DND-41 (cell line): ENCODE data around the gene ACRV1.

Experiments used
- ATAC-seq: fragments of 200-7000 bp; cut with Tn5 transposase; 3 replicates; pipeline ENCODE4 v1.9.1; 2021; ENCODE audit warnings: low read depth; ENCODE audit not compliant: insufficient read depth
- DNase-seq: peaks from one replicate; pipeline ENCODE4 v3.0.0-alpha.2; 2020
- H2AFZ ChIP-seq: 2 replicates; pipeline ENCODE4 v1.6.0; 2012; ENCODE audit warnings: low read depth, low read length
- H3K27ac ChIP-seq: 2 replicates; pipeline ENCODE4 v1.5.1; 2012; ENCODE audit warnings: low read length, inconsistent platforms
- H3K27me3 ChIP-seq: fragments of 200-600 bp; sonication (generic); 2 replicates; pipeline ENCODE4 v1.6.0; 2012; ENCODE audit warnings: low read length, mild to moderate bottlenecking, inconsistent platforms; ENCODE audit not compliant: insufficient read depth, poor library complexity
- H3K36me3 ChIP-seq: 2 replicates; pipeline ENCODE4 v1.5.1; 2012; ENCODE audit warnings: low read length, inconsistent platforms; ENCODE audit not compliant: insufficient read depth
- H3K4me1 ChIP-seq: 2 replicates; pipeline ENCODE4 v1.5.1; 2012; ENCODE audit warnings: mild to moderate bottlenecking, low read length; ENCODE audit not compliant: insufficient read depth
- H3K4me2 ChIP-seq: 2 replicates; pipeline ENCODE4 v1.6.0; 2012; ENCODE audit warnings: mild to moderate bottlenecking, moderate library complexity, low read length, inconsistent platforms; ENCODE audit not compliant: insufficient read depth
- H3K4me3 ChIP-seq, 2 experiments: fragments of 200-600 bp in 1 of 2; shearing (Covaris generic) in 1 of 2; 2 replicates each; pipeline ENCODE4 v1.5.1; 2012 to 2016; ENCODE audit warnings: inconsistent platforms in 2 of 2, low read length in 2 of 2, mild to moderate bottlenecking in 2 of 2, low read depth in 1 of 2, moderate library complexity in 1 of 2
- H3K79me2 ChIP-seq: 2 replicates; pipeline ENCODE4 v1.6.0; 2012; ENCODE audit warnings: low read length, inconsistent platforms; ENCODE audit not compliant: insufficient read depth
- H3K9ac ChIP-seq: 2 replicates; pipeline ENCODE4 v1.6.0; 2012; ENCODE audit warnings: low read depth, mild to moderate bottlenecking, inconsistent platforms, low read length, moderate library complexity
- H3K9me3 ChIP-seq: 2 replicates; pipeline ENCODE4 v1.5.1; 2012; ENCODE audit warnings: low read length, moderate library complexity, mild to moderate bottlenecking, inconsistent platforms; ENCODE audit not compliant: insufficient read depth, severe bottlenecking
- H4K20me1 ChIP-seq: 2 replicates; pipeline ENCODE4 v1.6.0; 2012; ENCODE audit warnings: low read length; ENCODE audit not compliant: insufficient read depth
- EZH2 ChIP-seq: IDR thresholded peaks from 3 replicates; pipeline ENCODE4 v1.6.1; 2012; ENCODE audit warnings: borderline replicate concordance, low read depth, mild to moderate bottlenecking, moderate library complexity, low read length, inconsistent platforms; ENCODE audit not compliant: severe bottlenecking
- TF ChIP-seq, protein P1 (sequence below): IDR thresholded peaks from 2 replicates; pipeline ENCODE4 v1.5.1; 2012; ENCODE audit warnings: borderline replicate concordance, low read length, moderate library complexity, mild to moderate bottlenecking; ENCODE audit not compliant: poor library complexity, severe bottlenecking; ENCODE audit errors: extremely low read depth

The ACRV1 gene

DNA sequence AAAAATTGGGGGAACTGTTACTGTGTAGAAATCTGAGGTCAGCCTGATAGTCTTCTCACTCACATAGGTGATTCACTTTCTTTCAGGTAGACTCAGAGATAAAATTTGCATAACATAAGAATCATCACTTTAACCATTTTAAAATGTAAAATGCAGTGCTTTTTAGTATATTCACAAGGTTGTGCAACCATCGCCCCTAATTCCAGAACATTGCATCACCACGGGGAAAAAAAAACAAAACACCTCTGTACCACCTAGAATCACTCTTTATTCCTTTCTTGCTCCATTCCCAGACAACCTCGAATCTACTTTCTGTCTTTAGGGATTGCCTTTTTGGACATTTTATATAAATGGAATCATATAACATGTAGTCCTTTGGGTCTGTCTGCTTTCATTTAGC is 34.8 kb downstream of the ACRV1 start:
- H3K36me3 ChIP-seq = peaks cover 92% of the 10 kb centered on the region
- H3K79me2 ChIP-seq = peaks cover 79% of the 10 kb centered on the region
- peaks cover 18% of the 10 kb centered on the region; the same call in 1 of the 2 replicates for H4K20me1 ChIP-seq

DNA sequence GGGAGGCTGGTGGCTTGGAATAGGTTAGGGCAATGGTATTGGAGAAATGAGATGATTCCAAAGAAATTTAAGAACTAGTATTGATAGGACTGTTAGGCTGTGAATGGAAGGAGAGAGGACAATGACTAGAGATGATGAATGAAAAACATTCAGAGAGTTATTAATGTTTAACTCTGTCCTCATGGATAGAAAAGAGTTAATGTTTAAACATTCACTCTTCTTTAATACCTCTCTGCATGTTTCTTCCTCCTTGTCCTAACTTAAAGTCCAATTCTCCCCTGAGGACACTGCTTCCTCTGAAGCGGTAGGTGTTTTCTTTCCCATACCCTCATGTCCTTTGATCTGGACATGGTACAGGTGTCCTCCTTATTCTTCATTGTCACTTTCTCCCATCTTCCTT is 42.3 kb downstream of the ACRV1 start:
- H3K36me3 ChIP-seq = peaks cover 92% of the 10 kb centered on the region
- H3K9me3 ChIP-seq = no peaks in the 10 kb centered on the region
- no peak overlapping the region for H3K4me2 ChIP-seq
- no peaks in the 10 kb centered on the region for H3K27me3 ChIP-seq
- H3K27ac ChIP-seq = no peak overlapping the region
- H2AFZ ChIP-seq = no peak overlapping the region
- peaks cover 72% of the 10 kb centered on the region for H3K79me2 ChIP-seq
- peaks cover 22% of the 10 kb centered on the region; the same call in 1 of the 2 replicates for H4K20me1 ChIP-seq
- no peak overlapping the region for H3K9ac ChIP-seq
- H3K4me3 ChIP-seq = no peak overlapping the region
- ATAC-seq (no peak), DNase-seq (no peak)
- peaks cover 7% of the 10 kb centered on the region for H3K4me1 ChIP-seq
- TF ChIP-seq, protein P1, sequence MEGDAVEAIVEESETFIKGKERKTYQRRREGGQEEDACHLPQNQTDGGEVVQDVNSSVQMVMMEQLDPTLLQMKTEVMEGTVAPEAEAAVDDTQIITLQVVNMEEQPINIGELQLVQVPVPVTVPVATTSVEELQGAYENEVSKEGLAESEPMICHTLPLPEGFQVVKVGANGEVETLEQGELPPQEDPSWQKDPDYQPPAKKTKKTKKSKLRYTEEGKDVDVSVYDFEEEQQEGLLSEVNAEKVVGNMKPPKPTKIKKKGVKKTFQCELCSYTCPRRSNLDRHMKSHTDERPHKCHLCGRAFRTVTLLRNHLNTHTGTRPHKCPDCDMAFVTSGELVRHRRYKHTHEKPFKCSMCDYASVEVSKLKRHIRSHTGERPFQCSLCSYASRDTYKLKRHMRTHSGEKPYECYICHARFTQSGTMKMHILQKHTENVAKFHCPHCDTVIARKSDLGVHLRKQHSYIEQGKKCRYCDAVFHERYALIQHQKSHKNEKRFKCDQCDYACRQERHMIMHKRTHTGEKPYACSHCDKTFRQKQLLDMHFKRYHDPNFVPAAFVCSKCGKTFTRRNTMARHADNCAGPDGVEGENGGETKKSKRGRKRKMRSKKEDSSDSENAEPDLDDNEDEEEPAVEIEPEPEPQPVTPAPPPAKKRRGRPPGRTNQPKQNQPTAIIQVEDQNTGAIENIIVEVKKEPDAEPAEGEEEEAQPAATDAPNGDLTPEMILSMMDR = no peak
- TF ChIP-seq EZH2 = no peak

More for the DNA sequence above, 34.8 kb downstream of the ACRV1 start:
- TF ChIP-seq EZH2 = no peak
- TF ChIP-seq, protein P1 = no peak
- no peak for DNase-seq
- no peak for ATAC-seq
- H3K4me2 ChIP-seq = no peak overlapping the region
- no peaks in the 10 kb centered on the region for H3K27me3 ChIP-seq
- no peak overlapping the region for H3K27ac ChIP-seq
- no peak overlapping the region for H3K9ac ChIP-seq
- no peak overlapping the region for H2AFZ ChIP-seq
- no peak overlapping the region for H3K4me3 ChIP-seq
- 0 out of 2 replicates have a peak, but pooled peaks cover 3% of the 10 kb centered on the region for H3K4me1 ChIP-seq
- no peaks in the 10 kb centered on the region for H3K9me3 ChIP-seq

GRCh38 chr11:125637840-125638239 is 42.8 kb downstream of the ACRV1 start:
- no peak for TF ChIP-seq EZH2
- TF ChIP-seq, protein P1 = no peak
- no peak for DNase-seq
- peaks cover 76% of the 10 kb centered on the region for H3K79me2 ChIP-seq
- H2AFZ ChIP-seq = no peak overlapping the region
- H3K27ac ChIP-seq = no peak overlapping the region
- H3K4me1 ChIP-seq = peaks cover 10% of the 10 kb centered on the region
- no peaks in the 10 kb centered on the region for H3K27me3 ChIP-seq
- peaks cover 97% of the 10 kb centered on the region for H3K36me3 ChIP-seq
- H4K20me1 ChIP-seq = peaks cover 22% of the 10 kb centered on the region; the same call in 1 of the 2 replicates
- ATAC-seq = no peak
- no peaks in the 10 kb centered on the region for H3K9me3 ChIP-seq
- no peak overlapping the region for H3K4me2 ChIP-seq
- H3K9ac ChIP-seq = no peak overlapping the region
- H3K4me3 ChIP-seq = no peak overlapping the region
